GM19043 (cell line): ENCODE measurements around the gene TKT.

Experiments used
- ATAC-seq: cut with Tn5 transposase; IDR thresholded peaks from one replicate; pipeline ENCODE4 v1.9.1; 2021; ENCODE audit warnings: low read depth; ENCODE audit not compliant: unreplicated experiment

TKT gene

GRCh38 chr3:53199834-53200233 lies 56.0 kb downstream of the TKT start:
- no peak for ATAC-seq

DNA sequence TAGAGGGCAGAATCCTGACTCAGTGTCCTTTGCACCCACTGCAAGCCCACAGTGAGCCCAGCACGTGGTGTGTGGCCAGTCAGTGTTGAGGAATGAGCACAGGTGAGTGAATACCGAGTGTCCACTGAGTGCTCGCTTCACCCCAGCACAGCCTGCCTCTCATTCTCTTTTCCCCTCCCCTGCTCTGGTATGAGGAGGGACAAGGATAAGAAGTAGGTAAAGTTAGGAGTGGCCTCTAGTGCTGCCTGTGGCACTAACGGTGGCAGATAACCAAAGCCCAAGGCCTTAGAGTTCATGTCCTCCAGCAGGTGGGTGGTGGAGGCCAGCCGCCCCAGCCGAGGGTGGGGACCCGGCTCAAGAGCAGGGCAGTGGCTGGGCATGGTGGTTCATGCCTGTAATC lies 56.8 kb downstream of the TKT start:
- ATAC-seq: no peak

DNA sequence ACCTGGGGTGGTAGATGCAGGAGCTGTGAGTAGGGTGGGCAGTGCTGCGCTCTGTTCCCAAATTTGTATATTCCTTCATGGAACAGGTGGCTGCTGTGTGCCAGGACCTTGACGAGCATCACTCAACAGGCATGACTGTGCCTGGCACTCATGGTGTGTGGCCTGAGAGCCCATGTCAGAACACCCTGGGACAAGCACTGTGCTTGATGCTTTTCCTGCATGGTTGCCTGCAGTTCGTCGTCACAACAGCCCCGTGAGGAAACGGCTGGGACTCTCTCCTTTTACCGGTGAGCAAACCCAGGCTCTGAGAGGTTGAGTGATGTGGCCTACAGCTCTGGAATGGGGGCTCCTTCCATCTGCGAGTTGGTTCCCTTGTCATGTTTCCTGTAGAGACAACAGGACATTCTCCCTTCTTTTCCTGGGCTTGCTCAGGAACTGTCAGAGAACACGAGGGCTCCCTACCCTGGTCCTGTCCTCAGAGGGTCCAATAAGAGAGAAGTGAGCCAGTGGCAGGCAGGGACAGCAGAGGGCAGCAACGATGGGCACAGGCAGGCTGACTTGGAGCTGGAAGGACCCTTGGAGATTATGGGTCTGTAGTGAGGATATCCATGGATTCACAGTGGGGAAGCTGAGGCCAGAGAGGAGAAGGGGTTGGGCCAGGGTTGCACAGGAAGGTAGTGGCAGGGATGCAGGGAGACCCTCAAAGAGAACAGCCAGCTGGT lies 57.4 kb downstream of the TKT start:
- ATAC-seq: no peak

GRCh38 chr3:53196575-53197407 lies 59.0 kb downstream of the TKT start:
- ATAC-seq: no peak

GRCh38 chr3:53195602-53196574 lies 59.9 kb downstream of the TKT start:
- ATAC-seq: no peak

DNA sequence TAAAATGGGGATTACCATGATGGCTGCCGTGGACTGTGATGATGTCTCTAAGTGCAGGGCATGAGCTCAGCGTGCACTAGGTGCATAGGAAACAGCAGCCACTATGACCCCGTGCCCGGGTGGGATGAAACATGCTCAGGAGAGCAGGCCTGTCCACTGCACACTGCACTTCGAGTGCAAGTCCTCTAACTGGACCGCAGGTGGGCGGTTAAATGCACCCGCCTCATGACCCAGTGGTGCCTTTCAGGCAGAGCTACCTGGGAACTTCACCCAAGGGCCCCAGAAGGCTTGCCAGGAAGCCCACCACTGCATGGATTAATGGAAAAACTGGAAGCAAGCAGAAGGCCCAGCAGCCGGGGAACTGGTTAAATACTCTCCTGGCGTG lies 60.8 kb downstream of the TKT start:
- ATAC-seq: no peak

- ATAC-seq: no peak
These were observed 61.4 kb downstream of the TKT start for GRCh38 chr3:53194210-53195065.

GRCh38 chr3:53193466-53194209 lies 62.2 kb downstream of the TKT start:
- no peak for ATAC-seq

DNA sequence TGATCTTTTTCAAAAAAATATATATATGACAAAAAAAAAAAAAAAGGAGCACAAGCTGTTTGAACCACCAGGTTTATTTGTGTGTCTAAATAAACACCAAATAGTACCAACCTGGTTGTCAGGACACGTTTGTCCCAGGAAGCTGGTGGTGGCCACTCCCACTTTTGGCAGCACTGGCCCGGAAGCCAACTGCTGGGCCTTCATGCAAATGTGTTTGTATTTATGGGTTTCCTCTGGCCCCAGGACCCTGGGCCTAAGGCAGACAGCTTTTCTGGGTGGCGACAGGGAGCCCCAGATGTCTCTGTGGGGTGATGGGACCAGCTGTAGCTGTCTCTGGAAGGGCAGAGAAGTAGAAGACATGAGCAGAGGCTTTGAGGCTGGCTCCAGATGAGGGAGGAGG lies 63.2 kb downstream of the TKT start:
- peak; percentile 62 for ATAC-seq

DNA sequence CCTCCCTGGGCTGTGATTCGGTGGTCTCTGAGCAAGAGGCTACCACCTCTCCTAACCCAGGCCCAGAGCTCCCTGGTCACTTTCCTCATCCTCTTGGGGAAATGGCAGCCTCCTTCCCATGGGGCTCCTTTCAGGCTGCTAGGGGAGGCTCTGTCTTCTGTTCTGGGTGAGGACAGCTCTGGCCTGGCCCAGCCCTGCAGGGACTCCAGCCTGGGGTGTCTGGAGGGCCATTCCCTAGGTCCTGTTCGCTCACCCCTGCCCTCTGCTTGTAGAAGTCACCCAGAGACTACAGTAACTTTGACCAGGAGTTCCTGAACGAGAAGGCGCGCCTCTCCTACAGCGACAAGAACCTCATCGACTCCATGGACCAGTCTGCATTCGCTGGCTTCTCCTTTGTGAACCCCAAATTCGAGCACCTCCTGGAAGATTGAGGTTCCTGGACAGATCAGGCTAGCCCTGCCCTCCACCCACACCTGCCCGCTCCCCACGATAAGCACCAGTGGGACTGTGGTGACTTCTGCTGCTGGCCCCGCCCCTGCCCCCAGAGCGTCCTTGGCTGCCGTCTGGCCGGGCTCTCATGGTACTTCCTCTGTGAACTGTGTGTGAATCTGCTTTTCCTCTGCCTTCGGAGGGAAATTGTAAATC lies 63.9 kb downstream of the TKT start:
- no peak for ATAC-seq

GRCh38 chr3:53190659-53191058 lies 65.2 kb downstream of the TKT start:
- no peak for ATAC-seq

GRCh38 chr3:53189276-53189675 lies 66.5 kb downstream of the TKT start:
- ATAC-seq: no peak

GRCh38 chr3:53188720-53189119 lies 67.1 kb downstream of the TKT start:
- no peak for ATAC-seq

- ATAC-seq: no peak
These were observed 67.6 kb downstream of the TKT start for GRCh38 chr3:53188136-53188685.

DNA sequence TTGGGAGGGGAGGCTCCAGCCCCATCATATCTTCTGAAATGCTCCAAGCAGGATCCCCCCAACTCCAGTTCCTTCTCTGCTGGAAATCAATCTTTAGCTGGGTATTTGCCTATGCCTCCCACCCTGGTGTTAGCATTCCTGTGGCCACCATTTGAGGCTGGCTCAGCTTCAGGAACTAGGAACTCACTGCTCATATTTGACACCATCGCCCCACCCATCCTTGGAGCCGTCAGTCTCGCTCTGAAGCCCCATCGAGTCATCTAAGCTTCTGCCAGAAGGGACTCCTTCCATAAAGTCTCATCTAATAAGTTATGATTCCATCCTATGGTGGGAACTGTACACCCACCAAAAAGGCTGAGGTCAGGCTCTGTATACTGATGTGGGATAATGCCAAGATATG lies 68.4 kb downstream of the TKT start:
- no peak for ATAC-seq

- no peak for ATAC-seq
These were observed 69.1 kb downstream of the TKT start for GRCh38 chr3:53186726-53187125.

DNA sequence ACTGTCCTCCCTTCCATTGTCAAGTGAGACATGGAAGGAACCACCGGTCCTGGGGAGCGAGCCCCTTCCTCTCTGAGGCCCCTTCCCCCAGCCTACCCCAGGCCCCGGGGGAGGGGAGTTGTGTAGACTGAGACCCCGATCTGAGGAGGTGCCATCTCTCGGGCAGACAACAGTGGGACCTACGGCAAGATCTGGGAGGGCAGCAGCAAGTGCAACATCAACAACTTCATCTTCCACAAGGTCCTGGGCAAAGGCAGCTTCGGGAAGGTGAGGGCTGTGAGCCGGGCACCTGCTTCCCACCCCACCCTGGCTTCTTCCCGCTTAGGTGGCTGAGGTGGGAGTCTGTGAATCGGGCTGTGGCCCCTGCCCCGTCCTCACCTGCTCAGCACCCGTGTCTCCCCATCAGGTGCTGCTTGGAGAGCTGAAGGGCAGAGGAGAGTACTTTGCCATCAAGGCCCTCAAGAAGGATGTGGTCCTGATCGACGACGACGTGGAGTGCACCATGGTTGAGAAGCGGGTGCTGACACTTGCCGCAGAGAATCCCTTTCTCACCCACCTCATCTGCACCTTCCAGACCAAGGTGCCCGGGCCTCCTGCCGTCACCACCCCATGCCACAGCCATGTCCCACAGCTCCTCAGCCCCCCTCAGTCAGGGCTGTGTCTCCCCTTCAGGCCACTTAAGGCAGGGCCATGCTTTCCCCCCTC lies 69.9 kb downstream of the TKT start:
- no peak for ATAC-seq

GRCh38 chr3:53184701-53185100 lies 71.1 kb downstream of the TKT start:
- no peak for ATAC-seq
